Measurements from ENCODE around the gene SPATA3. TPM values are rescaled to one million over a fixed set of nuclear protein-coding genes. Genes with fewer than 3 reads are reported as not detected.
A peak's percentile ranks its signal among the peaks of the same experiment; 100 is the strongest.

Gene SPATA3
- total and polyA plus RNA-seq, 2 of the 13 experiments (the other 11 are each of a cell fraction or from before 2014, with no cell fraction given), result not detected

DNA sequence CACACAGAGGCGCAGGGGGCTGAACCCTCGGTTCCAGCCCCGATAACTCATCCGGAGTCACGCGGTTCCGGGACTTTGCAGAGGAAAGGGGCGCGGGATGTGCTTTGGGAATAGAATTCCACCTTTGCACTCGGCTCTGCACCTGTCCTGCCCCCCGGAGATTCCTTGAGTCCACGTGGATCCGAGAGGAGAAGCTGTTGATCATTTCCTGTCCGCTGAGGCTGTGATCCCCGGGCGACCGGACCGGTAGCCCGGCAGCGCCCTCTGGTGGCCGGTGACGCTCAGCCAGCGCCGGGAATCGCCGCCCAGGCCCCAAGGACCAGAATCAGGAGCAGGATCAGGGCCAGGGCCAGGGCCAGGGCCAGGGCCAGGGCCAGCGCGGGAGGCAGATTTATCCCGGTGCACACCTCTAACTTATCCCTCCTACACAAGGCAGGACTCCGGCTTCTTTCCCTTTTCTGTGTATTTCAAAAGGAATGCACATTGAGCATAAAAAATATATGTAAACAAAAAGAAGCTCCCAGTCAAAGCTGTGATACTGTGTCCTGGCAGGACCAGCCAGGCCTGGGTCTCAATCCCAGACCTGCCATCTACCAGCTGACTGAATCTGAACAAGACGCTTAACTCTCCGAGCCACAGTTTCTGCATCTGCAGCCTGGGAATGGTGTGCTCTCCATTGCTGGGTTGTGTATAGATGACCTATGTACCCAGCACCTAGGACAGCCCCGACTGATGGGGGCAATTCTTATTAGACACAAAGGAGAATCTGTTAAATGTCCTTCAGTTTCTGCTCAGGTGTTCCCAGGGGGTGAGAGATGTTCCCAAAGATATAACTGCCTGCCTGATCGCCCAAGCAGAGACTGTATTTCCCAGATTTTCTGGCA lies 8.5 kb upstream of the SPATA3 start (continued):
- no peak for TF ChIP-seq ZNF83 (CRISPR knock-in tag; IDR thresholded peaks at IDR 0.05; ENCODE audit: borderline replicate concordance)
- 0 out of 2 replicates have a peak, but pooled peaks have one; percentile 41 for TF ChIP-seq ZFP36L2 (CRISPR knock-in tag; IDR thresholded peaks at IDR 0.05)
- TF ChIP-seq BRCA1 (CRISPR knock-in tag; IDR thresholded peaks at IDR 0.05), result no peak
- peak in 1 of 2 experiments; percentile 43; a peak in 1 of 4 replicates for TF ChIP-seq KLF16 (CRISPR knock-in tag; IDR thresholded peaks at IDR 0.05)
- 0 out of 2 replicates have a peak, but pooled peaks have one; percentile 18 for TF ChIP-seq RCOR2 (CRISPR knock-in tag; IDR thresholded peaks at IDR 0.05)
- no peak for TF ChIP-seq EHMT2 (IDR thresholded peaks at IDR 0.05; ENCODE audit: borderline replicate concordance, low read depth, low read length)
- peak; percentile 69 for TF ChIP-seq ELF1 (CRISPR knock-in tag; IDR thresholded peaks at IDR 0.05)
- no peak for TF ChIP-seq NKX3-1 (CRISPR knock-in tag; IDR thresholded peaks at IDR 0.05)
- TF ChIP-seq ZBTB7A (CRISPR knock-in tag; IDR thresholded peaks at IDR 0.05), result no peak
- peak; percentile 86 for TF ChIP-seq ZNF556 (CRISPR knock-in tag; IDR thresholded peaks at IDR 0.05; ENCODE audit: borderline replicate concordance)
- TF ChIP-seq ZNF850 (CRISPR knock-in tag; conservative IDR thresholded peaks at IDR 0.05), result no peak
- no peak for TF ChIP-seq ZNF660 (CRISPR knock-in tag; IDR thresholded peaks at IDR 0.05; ENCODE audit: borderline replicate concordance, low read depth)
- TF ChIP-seq ZNF10 (CRISPR knock-in tag; IDR thresholded peaks at IDR 0.05; ENCODE audit: borderline replicate concordance, low read depth), result no peak
- TF ChIP-seq EEA1 (CRISPR knock-in tag; IDR thresholded peaks at IDR 0.05; ENCODE audit: borderline replicate concordance), result no peak
- TF ChIP-seq ZNF558 (CRISPR knock-in tag; IDR thresholded peaks at IDR 0.05; ENCODE audit: borderline replicate concordance), result no peak
- TF ChIP-seq ZNF44 (CRISPR knock-in tag; IDR thresholded peaks at IDR 0.05), result no peak
- no peak for TF ChIP-seq ZSCAN22 (CRISPR knock-in tag; IDR thresholded peaks at IDR 0.05)
- TF ChIP-seq GATAD1 (CRISPR knock-in tag; IDR thresholded peaks at IDR 0.05), result 0 out of 2 replicates have a peak, but pooled peaks have one; percentile 34
- TF ChIP-seq, protein P1, sequence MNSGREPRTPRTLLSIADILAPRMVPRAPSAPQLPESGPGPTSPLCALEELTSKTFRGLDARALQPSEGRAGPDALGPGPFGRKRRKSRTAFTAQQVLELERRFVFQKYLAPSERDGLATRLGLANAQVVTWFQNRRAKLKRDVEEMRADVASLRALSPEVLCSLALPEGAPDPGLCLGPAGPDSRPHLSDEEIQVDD (CRISPR knock-in tag; IDR thresholded peaks at IDR 0.05; ENCODE audit: borderline replicate concordance), result no peak
- TF ChIP-seq SAP130 (CRISPR knock-in tag; IDR thresholded peaks at IDR 0.05; ENCODE audit: low read depth), result peak; percentile 74
- TF ChIP-seq, protein P2, sequence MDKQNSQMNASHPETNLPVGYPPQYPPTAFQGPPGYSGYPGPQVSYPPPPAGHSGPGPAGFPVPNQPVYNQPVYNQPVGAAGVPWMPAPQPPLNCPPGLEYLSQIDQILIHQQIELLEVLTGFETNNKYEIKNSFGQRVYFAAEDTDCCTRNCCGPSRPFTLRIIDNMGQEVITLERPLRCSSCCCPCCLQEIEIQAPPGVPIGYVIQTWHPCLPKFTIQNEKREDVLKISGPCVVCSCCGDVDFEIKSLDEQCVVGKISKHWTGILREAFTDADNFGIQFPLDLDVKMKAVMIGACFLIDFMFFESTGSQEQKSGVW (CRISPR knock-in tag; IDR thresholded peaks at IDR 0.05; ENCODE audit: borderline replicate concordance), result no peak
- TF ChIP-seq MEF2D (CRISPR knock-in tag; IDR thresholded peaks at IDR 0.05), result peak; percentile 73; the same call in 1 of the 2 replicates
- TF ChIP-seq, protein P3, sequence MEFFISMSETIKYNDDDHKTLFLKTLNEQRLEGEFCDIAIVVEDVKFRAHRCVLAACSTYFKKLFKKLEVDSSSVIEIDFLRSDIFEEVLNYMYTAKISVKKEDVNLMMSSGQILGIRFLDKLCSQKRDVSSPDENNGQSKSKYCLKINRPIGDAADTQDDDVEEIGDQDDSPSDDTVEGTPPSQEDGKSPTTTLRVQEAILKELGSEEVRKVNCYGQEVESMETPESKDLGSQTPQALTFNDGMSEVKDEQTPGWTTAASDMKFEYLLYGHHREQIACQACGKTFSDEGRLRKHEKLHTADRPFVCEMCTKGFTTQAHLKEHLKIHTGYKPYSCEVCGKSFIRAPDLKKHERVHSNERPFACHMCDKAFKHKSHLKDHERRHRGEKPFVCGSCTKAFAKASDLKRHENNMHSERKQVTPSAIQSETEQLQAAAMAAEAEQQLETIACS (CRISPR knock-in tag; IDR thresholded peaks at IDR 0.05), result no peak
- no peak for TF ChIP-seq ZC3H13 (CRISPR knock-in tag; IDR thresholded peaks at IDR 0.05)
- TF ChIP-seq ZMYM2 (CRISPR knock-in tag; IDR thresholded peaks at IDR 0.05), result no peak
